Vagina (tissue), 2 donors: ENCODE measurements around the gene MAOB.

Source experiments
- POLR2A ChIP-seq, 2 donors: fragments of 450-650 bp; IDR thresholded peaks; one replicate each; pipeline ENCODE4 v1.6.1; 2017; ENCODE audit warnings: antibody characterized with exemption in 2 of 2, mild to moderate bottlenecking in 2 of 2, moderate library complexity in 2 of 2
- POLR2AphosphoS5 ChIP-seq, 2 donors: sonication (generic); formaldehyde crosslinking; IDR thresholded peaks; one replicate each; pipeline ENCODE4 v1.9.0; 2017; ENCODE audit warnings: antibody characterized with exemption in 2 of 2, mild to moderate bottlenecking in 2 of 2, low read depth in 1 of 2; ENCODE audit not compliant: insufficient read depth in 1 of 2

- TF ChIP-seq POLR2A (IDR thresholded peaks at IDR 0.05) (no peak), POLR2AphosphoS5 (IDR thresholded peaks at IDR 0.05; ENCODE audit: insufficient read depth in 1 of 2, low read depth in 1 of 2) (no peak)
These were observed 46.7 kb downstream of the MAOB start for GRCh38 chrX:43835559-43835958.
